ENCODE measurements around the gene TUBD1.

The TUBD1 gene

GRCh38 chr17:59848778-59849177, 44.0 kb downstream of the TUBD1 start:
- no peaks in the 10 kb centered on the region for H3K27me3 ChIP-seq (replicated peaks)
- no peak overlapping the region for H3K4me3 ChIP-seq (ENCODE audit: low read depth, low read length)
- no peak for TF ChIP-seq CTCF (IDR thresholded peaks at IDR 0.05; ENCODE audit: low read depth, low read length, missing control alignments)
- in situ Hi-C loops (cut with HindIII; ENCODE audit: low pct_ligation_motif_present, low sequenced_read_pairs) = loop anchor here (10.0 kb wide), 1 partner anchor 74 kb away; no protein-coding TSS in a partner anchor
- no peaks in the 10 kb centered on the region for H3K36me3 ChIP-seq (replicated peaks)
- peak; percentile 49 for DNase-seq
- H3K27ac ChIP-seq = no peak overlapping the region

GRCh38 chr17:59848385-59848668, 44.4 kb downstream of the TUBD1 start:
- in situ Hi-C loops (cut with HindIII; ENCODE audit: low pct_ligation_motif_present, low sequenced_read_pairs) = loop anchor here (10.0 kb wide), 1 partner anchor 74 kb away; no protein-coding TSS in a partner anchor
- Histone ChIP-seq H3K27ac (no peak overlapping the region), H3K4me3 (ENCODE audit: low read depth, low read length) (no peak overlapping the region), H3K27me3 (replicated peaks) (no peaks in the 10 kb centered on the region), H3K36me3 (replicated peaks) (no peaks in the 10 kb centered on the region)
- no peak for DNase-seq
- no peak for TF ChIP-seq CTCF (IDR thresholded peaks at IDR 0.05; ENCODE audit: low read depth, low read length, missing control alignments)

GRCh38 chr17:59846394-59847165, 46.2 kb downstream of the TUBD1 start:
- Histone ChIP-seq H3K36me3 (replicated peaks) (peaks cover 6% of the 10 kb centered on the region), H3K27ac (peak overlapping the region; percentile 99), H3K4me3 (ENCODE audit: low read depth, low read length) (no peak overlapping the region), H3K27me3 (replicated peaks) (no peaks in the 10 kb centered on the region)
- TF ChIP-seq CTCF (IDR thresholded peaks at IDR 0.05; ENCODE audit: low read depth, low read length, missing control alignments) = no peak
- in situ Hi-C loops (cut with HindIII; ENCODE audit: low pct_ligation_motif_present, low sequenced_read_pairs) = loop anchor here (10.0 kb wide), 1 partner anchor 72 kb away; no protein-coding TSS in a partner anchor
- DNase-seq = peak; percentile 66

- H3K27me3 ChIP-seq (replicated peaks) = no peaks in the 10 kb centered on the region
- no peak for TF ChIP-seq CTCF (IDR thresholded peaks at IDR 0.05; ENCODE audit: low read depth, low read length, missing control alignments)
- peaks cover 14% of the 10 kb centered on the region for H3K36me3 ChIP-seq (replicated peaks)
- H3K4me3 ChIP-seq (ENCODE audit: low read depth, low read length) = no peak overlapping the region
- in situ Hi-C loops (cut with HindIII; ENCODE audit: low pct_ligation_motif_present, low sequenced_read_pairs) = loop anchor here (10.0 kb wide), 1 partner anchor 71 kb away; no protein-coding TSS in a partner anchor
- peak; percentile 75 for DNase-seq
- peak overlapping the region; percentile 99 for H3K27ac ChIP-seq
Measured at GRCh38 chr17:59845595-59846393, 46.9 kb downstream of the TUBD1 start.

- Histone ChIP-seq H3K27me3 (replicated peaks) (no peaks in the 10 kb centered on the region), H3K36me3 (replicated peaks) (peaks cover 22% of the 10 kb centered on the region), H3K4me3 (ENCODE audit: low read depth, low read length) (no peak overlapping the region), H3K27ac (peak overlapping the region; percentile 99)
- in situ Hi-C loops (cut with HindIII; ENCODE audit: low pct_ligation_motif_present, low sequenced_read_pairs) = loop anchor here (10.0 kb wide), 1 partner anchor 70 kb away; no protein-coding TSS in a partner anchor
- DNase-seq = peak; percentile 82
- no peak for TF ChIP-seq CTCF (IDR thresholded peaks at IDR 0.05; ENCODE audit: low read depth, low read length, missing control alignments)
Measured at GRCh38 chr17:59844884-59845594, 47.7 kb downstream of the TUBD1 start.

All from brain microvascular endothelial cell (primary cell).